Hepatocyte (in vitro differentiated cells): ENCODE measurements around the gene GATAD2A.

ENCODE experiments used
- CTCF ChIP-seq: fragments of 200-600 bp; sonication (generic); IDR thresholded peaks from 2 replicates; pipeline ENCODE4 v1.5.1; 2016; ENCODE audit warnings: antibody characterized with exemption, mild to moderate bottlenecking; ENCODE audit not compliant: poor library complexity
- EZH2 ChIP-seq: fragments of 200-600 bp; sonication (generic); IDR thresholded peaks from 2 replicates; pipeline ENCODE4 v1.6.1; 2016; ENCODE audit warnings: antibody characterized with exemption, mild to moderate bottlenecking, borderline replicate concordance
- EZH2phosphoT487 ChIP-seq: fragments of 200-600 bp; sonication (generic); IDR thresholded peaks from one replicate; pipeline ENCODE4 v1.6.1; 2018; ENCODE audit warnings: antibody characterized with exemption, mild to moderate bottlenecking, low read depth, moderate library complexity; ENCODE audit not compliant: unreplicated experiment, severe bottlenecking

- TF ChIP-seq CTCF (no peak), EZH2 (no peak), EZH2phosphoT487 (no peak)
These were observed 79.9 kb downstream of the GATAD2A start for GRCh38 chr19:19485161-19485997.
